Loucy (cell line): Measurements from ENCODE around the gene ACVR2B.

ENCODE experiments used
- H2AFZ ChIP-seq: fragments of 200-600 bp; sonication (generic); 2 replicates; pipeline ENCODE4 v1.6.0; 2016; ENCODE audit warnings: antibody characterized with exemption, mild to moderate bottlenecking, low read length, moderate library complexity
- H3F3A ChIP-seq: fragments of 200-600 bp; 2 replicates; pipeline ENCODE4 v1.6.0; 2016; ENCODE audit warnings: antibody characterized with exemption, low read depth, mild to moderate bottlenecking
- H3K27me3 ChIP-seq: fragments of 200-600 bp; sonication (generic); 2 replicates; pipeline ENCODE4 v1.6.1; 2014; ENCODE audit warnings: low read length, mild to moderate bottlenecking; ENCODE audit not compliant: insufficient read depth, poor library complexity, severe bottlenecking
- H3K36me3 ChIP-seq: fragments of 200-600 bp; sonication (generic); 2 replicates; pipeline ENCODE4 v1.6.1; 2016; ENCODE audit warnings: low read length; ENCODE audit not compliant: insufficient read depth
- H3K4me1 ChIP-seq: fragments of 200-600 bp; sonication (generic); 2 replicates; pipeline ENCODE4 v1.5.1; 2014; ENCODE audit warnings: low read length, mild to moderate bottlenecking; ENCODE audit not compliant: insufficient read depth, poor library complexity, severe bottlenecking
- H3K4me2 ChIP-seq: fragments of 200-600 bp; sonication (generic); 2 replicates; pipeline ENCODE4 v1.6.0; 2014; ENCODE audit warnings: antibody characterized with exemption, low read length, low read depth, mild to moderate bottlenecking; ENCODE audit not compliant: poor library complexity, severe bottlenecking
- H3K4me3 ChIP-seq: fragments of 200-600 bp; sonication (generic); 2 replicates; pipeline ENCODE4 v1.5.1; 2014; ENCODE audit warnings: low read length, mild to moderate bottlenecking, mixed read lengths; ENCODE audit not compliant: poor library complexity, severe bottlenecking
- H3K79me2 ChIP-seq: fragments of 200-600 bp; sonication (generic); 2 replicates; pipeline ENCODE4 v1.6.1; 2014; ENCODE audit warnings: low read length; ENCODE audit not compliant: insufficient read depth
- H3K9ac ChIP-seq: fragments of 200-600 bp; sonication (generic); 2 replicates; pipeline ENCODE4 v1.6.0; 2014; ENCODE audit warnings: mild to moderate bottlenecking, low read depth, low read length, moderate library complexity; ENCODE audit not compliant: poor library complexity, severe bottlenecking
- H3K9me2 ChIP-seq: fragments of 200-600 bp; sonication (generic); replicated peaks from 2 replicates; pipeline ENCODE4 v1.6.1; 2016; ENCODE audit warnings: low read depth, low read length, mixed read lengths
- H3K9me3 ChIP-seq: fragments of 200-600 bp; sonication (generic); 2 replicates; pipeline ENCODE4 v1.6.1; 2014; ENCODE audit warnings: mild to moderate bottlenecking, antibody characterized with exemption, low read length, low read depth; ENCODE audit not compliant: insufficient read depth
- H4K20me1 ChIP-seq: fragments of 200-600 bp; sonication (generic); 2 replicates; pipeline ENCODE4 v1.6.0; 2014; ENCODE audit warnings: antibody characterized with exemption, low read length, mild to moderate bottlenecking; ENCODE audit not compliant: insufficient read depth, poor library complexity, severe bottlenecking
- EZH2phosphoT487 ChIP-seq: fragments of 200-600 bp; IDR thresholded peaks from 2 replicates; pipeline ENCODE4 v1.6.1; 2018; ENCODE audit warnings: antibody characterized with exemption, mild to moderate bottlenecking, moderate library complexity, borderline replicate concordance
- TF ChIP-seq, protein P1 (sequence below): fragments of 200-600 bp; sonication (generic); conservative IDR thresholded peaks from 2 replicates; pipeline ENCODE4 v1.5.1; 2014; ENCODE audit warnings: mild to moderate bottlenecking, antibody characterized with exemption, low read length

Gene ACVR2B

DNA sequence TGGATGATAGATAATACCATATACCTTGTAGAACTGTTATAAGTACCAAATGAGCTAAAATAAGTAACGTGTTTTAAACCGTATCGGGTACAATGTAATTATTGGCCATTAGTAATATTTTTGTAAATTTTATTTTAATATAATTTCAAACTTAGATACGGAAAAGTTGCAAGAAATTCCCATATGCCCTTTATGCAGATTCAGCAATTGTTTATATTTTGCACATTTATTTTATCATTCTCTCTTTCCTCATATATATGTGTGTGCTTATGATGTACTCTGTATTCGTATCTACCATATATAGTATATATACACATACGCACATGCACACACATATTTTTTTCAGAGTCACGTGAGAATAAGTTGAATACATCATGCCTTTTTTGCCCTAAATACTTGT, 80.9 kb downstream of the ACVR2B start:
- TF ChIP-seq, protein P1, sequence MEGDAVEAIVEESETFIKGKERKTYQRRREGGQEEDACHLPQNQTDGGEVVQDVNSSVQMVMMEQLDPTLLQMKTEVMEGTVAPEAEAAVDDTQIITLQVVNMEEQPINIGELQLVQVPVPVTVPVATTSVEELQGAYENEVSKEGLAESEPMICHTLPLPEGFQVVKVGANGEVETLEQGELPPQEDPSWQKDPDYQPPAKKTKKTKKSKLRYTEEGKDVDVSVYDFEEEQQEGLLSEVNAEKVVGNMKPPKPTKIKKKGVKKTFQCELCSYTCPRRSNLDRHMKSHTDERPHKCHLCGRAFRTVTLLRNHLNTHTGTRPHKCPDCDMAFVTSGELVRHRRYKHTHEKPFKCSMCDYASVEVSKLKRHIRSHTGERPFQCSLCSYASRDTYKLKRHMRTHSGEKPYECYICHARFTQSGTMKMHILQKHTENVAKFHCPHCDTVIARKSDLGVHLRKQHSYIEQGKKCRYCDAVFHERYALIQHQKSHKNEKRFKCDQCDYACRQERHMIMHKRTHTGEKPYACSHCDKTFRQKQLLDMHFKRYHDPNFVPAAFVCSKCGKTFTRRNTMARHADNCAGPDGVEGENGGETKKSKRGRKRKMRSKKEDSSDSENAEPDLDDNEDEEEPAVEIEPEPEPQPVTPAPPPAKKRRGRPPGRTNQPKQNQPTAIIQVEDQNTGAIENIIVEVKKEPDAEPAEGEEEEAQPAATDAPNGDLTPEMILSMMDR: no peak
- no peak for TF ChIP-seq EZH2phosphoT487
- Histone ChIP-seq H4K20me1 (no peaks in the 10 kb centered on the region), H3K4me2 (no peak overlapping the region), H3K27me3 (no peaks in the 10 kb centered on the region), H3K4me3 (no peak overlapping the region), H3F3A (no peaks in the 10 kb centered on the region), H3K36me3 (no peaks in the 10 kb centered on the region), H3K9me3 (no peaks in the 10 kb centered on the region), H3K9me2 (no peaks in the 10 kb centered on the region), H3K4me1 (no peaks in the 10 kb centered on the region), H3K9ac (no peak overlapping the region), H2AFZ (no peak overlapping the region), H3K79me2 (no peaks in the 10 kb centered on the region)

GRCh38 chr3:38536671-38537070, 83.0 kb downstream of the ACVR2B start:
- Histone ChIP-seq H3F3A (no peaks in the 10 kb centered on the region), H3K79me2 (no peaks in the 10 kb centered on the region), H4K20me1 (no peaks in the 10 kb centered on the region), H3K9me2 (no peaks in the 10 kb centered on the region), H3K4me3 (no peak overlapping the region), H3K4me1 (no peaks in the 10 kb centered on the region), H2AFZ (no peak overlapping the region), H3K9me3 (no peaks in the 10 kb centered on the region), H3K27me3 (no peaks in the 10 kb centered on the region), H3K4me2 (no peak overlapping the region), H3K9ac (no peak overlapping the region), H3K36me3 (no peaks in the 10 kb centered on the region)
- TF ChIP-seq, protein P1: no peak
- TF ChIP-seq EZH2phosphoT487: no peak

- Histone ChIP-seq H2AFZ (no peak overlapping the region), H3K27me3 (no peaks in the 10 kb centered on the region), H3K9me3 (no peaks in the 10 kb centered on the region), H3K9ac (no peak overlapping the region), H3K4me2 (no peak overlapping the region), H4K20me1 (no peaks in the 10 kb centered on the region), H3K4me3 (no peak overlapping the region), H3K79me2 (no peaks in the 10 kb centered on the region), H3F3A (no peaks in the 10 kb centered on the region), H3K4me1 (peaks cover 5% of the 10 kb centered on the region), H3K9me2 (no peaks in the 10 kb centered on the region), H3K36me3 (no peaks in the 10 kb centered on the region)
- TF ChIP-seq, protein P1: no peak
- no peak for TF ChIP-seq EZH2phosphoT487
Measured at GRCh38 chr3:38538773-38539353, 85.2 kb downstream of the ACVR2B start.
